Spleen (tissue), 7 donors: ENCODE data around the gene YKT6.

ENCODE experiments used
- POLR2A ChIP-seq, 3 donors: fragments of 450-650 bp; IDR thresholded peaks; one replicate each; pipeline ENCODE4 v1.5.1; 2017; ENCODE audit warnings: antibody characterized with exemption in 3 of 3, mild to moderate bottlenecking in 1 of 3
- POLR2AphosphoS5 ChIP-seq, 3 donors: sonication (generic); formaldehyde crosslinking; IDR thresholded peaks; one replicate each; pipeline ENCODE4 v1.5.1; 2017; ENCODE audit warnings: antibody characterized with exemption in 3 of 3
- TF ChIP-seq, protein P1 (sequence below), 11 experiments: fragments of 200-600 bp in 7 of 11; fragments of 450-650 bp in 4 of 11; sonication (generic) in 4 of 11; IDR thresholded peaks in 8 of 11; conservative IDR thresholded peaks in 3 of 11; 1 replicate in 7 of 11; 2 replicates in 4 of 11; pipeline versions ENCODE4 v1.4.0 to v1.8.0; 2016 to 2021; ENCODE audit warnings: antibody characterized with exemption in 11 of 11, inconsistent platforms in 4 of 11, mild to moderate bottlenecking in 1 of 11
- donor health status: DM: no; HTN: no; CAD: no; lungs with moderate emphysema.
- donor health status: DM: no; HTN: no; CAD: no.
- donor health status: DM: no; HTN: no; CAD: no.

- TF ChIP-seq, protein P1, sequence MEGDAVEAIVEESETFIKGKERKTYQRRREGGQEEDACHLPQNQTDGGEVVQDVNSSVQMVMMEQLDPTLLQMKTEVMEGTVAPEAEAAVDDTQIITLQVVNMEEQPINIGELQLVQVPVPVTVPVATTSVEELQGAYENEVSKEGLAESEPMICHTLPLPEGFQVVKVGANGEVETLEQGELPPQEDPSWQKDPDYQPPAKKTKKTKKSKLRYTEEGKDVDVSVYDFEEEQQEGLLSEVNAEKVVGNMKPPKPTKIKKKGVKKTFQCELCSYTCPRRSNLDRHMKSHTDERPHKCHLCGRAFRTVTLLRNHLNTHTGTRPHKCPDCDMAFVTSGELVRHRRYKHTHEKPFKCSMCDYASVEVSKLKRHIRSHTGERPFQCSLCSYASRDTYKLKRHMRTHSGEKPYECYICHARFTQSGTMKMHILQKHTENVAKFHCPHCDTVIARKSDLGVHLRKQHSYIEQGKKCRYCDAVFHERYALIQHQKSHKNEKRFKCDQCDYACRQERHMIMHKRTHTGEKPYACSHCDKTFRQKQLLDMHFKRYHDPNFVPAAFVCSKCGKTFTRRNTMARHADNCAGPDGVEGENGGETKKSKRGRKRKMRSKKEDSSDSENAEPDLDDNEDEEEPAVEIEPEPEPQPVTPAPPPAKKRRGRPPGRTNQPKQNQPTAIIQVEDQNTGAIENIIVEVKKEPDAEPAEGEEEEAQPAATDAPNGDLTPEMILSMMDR (IDR thresholded peaks at IDR 0.05 in 8 of 11, conservative IDR thresholded peaks at IDR 0.05 in 3 of 11): no peak
- TF ChIP-seq POLR2A (IDR thresholded peaks at IDR 0.05) (no peak), POLR2AphosphoS5 (IDR thresholded peaks at IDR 0.05) (no peak)
Measured at GRCh38 chr7:44263326-44264082, 62.7 kb downstream of the YKT6 start.
